IPS-NIHi11 (cell line): ENCODE results near the gene TTC4.

ENCODE experiments used
- DNase-seq: peaks from one replicate; pipeline ENCODE4 v3.0.0; 2012; ENCODE audit warnings: mixed read lengths, low spot score

The TTC4 gene, protein sequence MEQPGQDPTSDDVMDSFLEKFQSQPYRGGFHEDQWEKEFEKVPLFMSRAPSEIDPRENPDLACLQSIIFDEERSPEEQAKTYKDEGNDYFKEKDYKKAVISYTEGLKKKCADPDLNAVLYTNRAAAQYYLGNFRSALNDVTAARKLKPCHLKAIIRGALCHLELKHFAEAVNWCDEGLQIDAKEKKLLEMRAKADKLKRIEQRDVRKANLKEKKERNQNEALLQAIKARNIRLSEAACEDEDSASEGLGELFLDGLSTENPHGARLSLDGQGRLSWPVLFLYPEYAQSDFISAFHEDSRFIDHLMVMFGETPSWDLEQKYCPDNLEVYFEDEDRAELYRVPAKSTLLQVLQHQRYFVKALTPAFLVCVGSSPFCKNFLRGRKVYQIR

DNA sequence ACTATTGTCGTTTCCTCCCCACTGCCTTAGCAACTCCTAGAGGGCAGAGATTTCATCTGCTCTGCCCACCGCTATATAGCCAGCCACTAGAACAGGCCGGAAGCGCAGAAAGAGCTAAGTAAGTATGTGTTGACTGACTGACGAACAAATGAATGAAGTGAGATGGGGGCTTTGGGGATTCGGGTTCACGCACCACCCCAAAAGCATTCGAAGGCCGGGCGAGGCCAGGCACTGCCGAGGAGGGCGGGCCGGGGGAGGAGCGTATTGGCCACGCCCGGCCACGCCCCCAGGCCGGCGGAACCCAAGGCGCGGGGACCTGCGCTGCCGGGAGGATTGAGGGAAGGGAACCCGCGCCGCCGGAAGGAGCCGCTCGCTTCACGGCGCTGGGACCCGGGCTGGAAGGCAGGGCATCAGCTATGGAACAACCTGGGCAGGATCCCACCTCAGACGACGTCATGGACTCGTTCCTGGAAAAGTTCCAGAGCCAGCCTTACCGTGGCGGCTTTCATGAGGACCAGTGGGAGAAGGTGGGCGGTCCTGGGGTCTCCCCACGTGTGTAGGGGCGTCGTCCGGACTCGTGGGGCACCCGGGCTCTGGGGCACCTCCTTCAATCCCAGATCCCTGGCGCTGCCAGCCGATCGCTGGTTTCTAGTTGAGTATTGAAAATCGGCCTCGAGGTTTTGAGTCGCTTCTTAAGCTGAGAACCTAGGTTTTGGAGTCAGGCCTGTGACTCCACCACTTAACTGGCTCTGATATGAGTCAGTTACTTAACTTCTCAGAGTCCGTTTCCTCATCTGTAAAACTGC lies at the start of gene TTC4:
TTC4 (plus strand) TSS at position 369 of the 806 bp plus-strand sequence; CDS start at position 417, 48 bp downstream.
- DNase-seq, result peak; percentile 98

- no peak for DNase-seq
Observed at GRCh38 chr1:54666333-54666732, 49.3 kb upstream of the TTC4 start.

DNA sequence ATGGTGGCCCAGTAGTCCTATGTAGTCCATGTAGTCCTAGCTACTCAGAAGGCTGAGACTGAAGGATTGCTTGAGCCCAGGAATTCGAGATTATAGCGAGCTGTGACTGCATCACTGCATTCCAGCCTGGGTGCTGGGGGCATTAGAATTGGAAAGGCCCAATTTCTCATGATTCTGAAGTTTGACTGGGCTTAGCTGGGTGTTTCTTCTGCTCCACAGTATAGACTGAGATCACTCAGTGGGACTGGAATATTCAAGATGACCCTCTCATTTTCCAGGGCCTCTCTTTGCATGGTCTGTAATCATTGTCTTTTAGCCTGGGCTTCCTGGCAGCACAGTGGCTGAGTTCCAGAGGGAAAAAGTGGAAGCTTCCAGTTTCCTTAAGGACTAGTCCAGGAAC lies 47.9 kb upstream of the TTC4 start:
- DNase-seq, result no peak

DNA sequence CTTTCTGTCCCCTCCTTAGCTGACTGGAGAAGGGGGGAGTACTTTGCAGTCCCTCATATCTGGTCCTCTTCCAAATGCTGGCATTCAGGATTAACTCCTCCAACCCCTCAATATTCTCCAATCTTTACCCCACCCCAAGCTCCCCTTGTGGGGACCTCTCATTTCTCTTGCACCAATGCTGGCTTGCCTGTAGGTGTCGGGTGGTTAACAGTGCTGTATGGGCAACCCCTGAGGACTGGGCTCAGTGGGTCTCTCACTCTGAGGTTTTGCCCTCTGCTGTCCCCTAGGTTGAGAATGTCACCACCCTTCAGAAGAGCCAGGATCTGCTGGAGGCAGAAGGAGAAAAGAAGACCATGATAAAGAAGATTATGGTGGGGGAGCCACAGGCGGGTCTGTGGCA lies 47.1 kb upstream of the TTC4 start:
- DNase-seq, result no peak

- peak; percentile 87 for DNase-seq
Observed at GRCh38 chr1:54671985-54672608, 43.6 kb upstream of the TTC4 start.

DNA sequence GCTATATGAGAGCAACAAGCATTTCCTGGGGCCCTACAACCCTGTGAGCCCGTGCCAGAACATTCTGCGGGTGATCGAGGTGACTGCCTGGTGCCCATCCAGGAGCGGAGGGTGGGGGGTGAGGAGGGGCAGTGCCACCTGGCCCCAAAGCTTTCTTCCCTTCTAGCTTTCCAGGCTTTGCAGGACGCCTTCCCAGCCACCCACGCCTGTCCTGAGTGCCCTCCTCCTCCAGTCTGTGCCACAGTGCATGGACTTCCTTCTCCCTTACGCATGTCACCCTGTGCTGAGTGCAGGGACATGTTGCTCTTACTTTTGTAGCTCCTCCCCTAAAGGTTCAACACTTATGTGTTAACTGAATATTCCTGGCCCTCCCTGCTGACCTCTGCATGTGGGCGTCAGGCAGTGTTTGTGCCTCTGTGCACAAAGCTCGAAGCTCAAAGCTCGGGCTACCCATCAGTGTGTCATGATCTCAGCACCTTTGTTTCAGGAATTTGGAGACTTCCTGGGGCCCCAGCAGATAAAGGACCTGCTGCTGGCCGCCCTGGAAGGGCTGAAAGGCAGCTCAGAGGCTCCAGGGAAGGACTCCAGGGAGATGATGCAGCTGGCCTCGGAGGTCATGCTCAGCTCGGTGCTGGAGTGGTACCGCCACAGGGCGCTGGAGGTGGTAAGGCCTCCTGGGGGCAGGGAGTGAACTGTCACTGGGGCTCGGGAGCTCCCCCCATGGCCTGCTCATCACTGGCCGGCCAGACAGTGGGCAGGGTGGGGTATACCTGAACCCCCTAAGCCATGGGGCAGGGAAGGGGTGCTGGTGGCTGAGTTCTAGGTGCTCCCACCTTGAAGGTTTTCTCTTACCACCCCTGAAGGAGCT lies 36.7 kb upstream of the TTC4 start:
- DNase-seq, result no peak

- no peak for DNase-seq
Observed at GRCh38 chr1:54679706-54680105, 36.0 kb upstream of the TTC4 start.

DNA sequence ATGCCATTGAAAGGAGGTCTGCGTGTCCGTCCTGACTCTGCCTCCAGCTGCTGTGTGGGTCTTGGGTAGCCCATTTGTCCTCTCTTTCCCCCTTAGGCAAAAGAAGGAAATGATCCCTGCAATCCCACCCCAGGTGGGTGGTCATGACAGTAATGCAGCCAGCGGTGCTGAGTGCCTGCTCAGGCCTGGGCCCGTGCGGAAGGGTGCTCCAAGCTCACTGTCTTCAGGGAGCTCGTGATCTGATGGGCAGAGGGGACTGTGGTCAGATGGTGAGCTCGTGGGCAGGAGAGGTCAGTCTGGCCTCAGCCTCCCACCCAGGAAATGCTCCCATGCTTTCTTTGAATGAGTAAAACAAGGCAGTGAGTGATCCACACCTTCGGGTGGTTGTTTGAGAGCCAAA lies 35.3 kb upstream of the TTC4 start:
- DNase-seq, result no peak

GRCh38 chr1:54681358-54681757 lies 34.3 kb upstream of the TTC4 start:
- no peak for DNase-seq

GRCh38 chr1:54683453-54683852 lies 32.2 kb upstream of the TTC4 start:
- no peak for DNase-seq

- DNase-seq, result no peak
Observed at GRCh38 chr1:54685335-54685905, 30.2 kb upstream of the TTC4 start.

GRCh38 chr1:54686155-54686554 lies 29.5 kb upstream of the TTC4 start:
- no peak for DNase-seq

GRCh38 chr1:54694771-54695170 lies 20.9 kb upstream of the TTC4 start:
- DNase-seq, result no peak

GRCh38 chr1:54695221-54695620 lies 20.4 kb upstream of the TTC4 start:
- DNase-seq, result no peak

DNA sequence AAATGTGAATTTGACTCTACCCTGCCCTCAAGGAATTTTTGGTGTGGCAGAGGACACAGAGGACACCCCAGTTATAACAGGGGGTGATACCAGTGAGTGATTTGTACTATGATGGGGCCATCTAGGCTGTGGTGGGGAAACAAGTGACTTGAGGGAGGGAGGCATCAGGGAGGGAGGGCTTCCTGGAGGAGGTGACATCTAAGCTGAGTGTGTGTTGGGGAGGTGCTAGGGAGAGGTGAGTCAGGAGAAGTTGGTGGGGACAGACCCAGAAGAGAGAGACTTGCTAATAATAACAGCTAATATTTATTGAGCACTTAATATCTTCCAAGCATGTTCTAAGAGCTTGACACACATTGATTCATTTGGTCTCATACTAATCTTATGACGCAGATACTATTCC lies 19.9 kb upstream of the TTC4 start:
- no peak for DNase-seq

DNA sequence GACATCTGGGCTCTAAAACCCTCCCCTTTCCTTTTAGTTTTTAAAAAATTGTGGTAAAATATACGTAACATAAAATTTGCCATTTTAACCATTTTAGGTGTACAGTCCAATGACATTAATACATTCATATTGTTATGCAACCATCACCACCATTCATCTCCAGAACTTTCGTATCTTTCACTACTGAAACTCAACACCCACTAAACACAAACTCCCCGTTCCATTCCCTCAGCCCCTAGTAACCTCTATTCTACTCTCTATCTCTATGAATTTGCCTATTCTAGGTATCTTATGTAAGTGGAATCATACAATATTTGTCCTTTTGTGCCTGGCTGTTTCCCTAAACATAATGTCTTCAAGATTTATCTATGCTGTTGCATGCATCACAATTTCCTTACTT lies 19.4 kb upstream of the TTC4 start:
- no peak for DNase-seq

- DNase-seq, result no peak
Observed at GRCh38 chr1:54697896-54698295, 17.8 kb upstream of the TTC4 start.

GRCh38 chr1:54698346-54698745 lies 17.3 kb upstream of the TTC4 start:
- DNase-seq, result no peak

DNA sequence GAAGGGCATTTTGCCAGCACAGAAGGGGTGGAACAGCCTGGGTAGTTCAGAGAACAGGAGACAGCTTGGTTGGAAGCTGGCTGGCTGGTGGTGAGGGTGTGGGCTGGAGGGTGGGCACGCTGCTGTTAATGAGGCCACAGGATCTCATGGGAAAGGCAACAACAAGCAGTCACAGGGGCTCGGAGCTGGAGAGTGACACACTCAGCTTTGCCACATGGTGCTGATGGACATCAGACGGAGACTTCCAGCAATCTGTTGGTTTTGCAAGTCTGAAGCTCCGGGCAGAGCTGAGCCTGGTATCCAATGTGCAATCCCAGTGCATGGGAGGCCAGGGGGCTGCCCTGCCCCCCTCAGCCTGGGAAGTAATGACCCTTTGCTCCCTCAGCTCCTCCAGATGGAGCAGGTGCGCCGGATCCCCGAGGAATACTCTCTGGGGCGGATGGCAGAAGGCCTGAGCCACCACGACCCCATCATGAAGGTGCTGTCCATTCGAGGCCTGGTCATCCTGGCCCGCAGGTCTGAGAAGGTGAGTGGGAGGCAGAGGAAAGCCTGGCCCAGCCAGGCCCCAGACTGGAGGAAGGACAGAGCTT lies 15.6 kb upstream of the TTC4 start:
- DNase-seq, result no peak

DNA sequence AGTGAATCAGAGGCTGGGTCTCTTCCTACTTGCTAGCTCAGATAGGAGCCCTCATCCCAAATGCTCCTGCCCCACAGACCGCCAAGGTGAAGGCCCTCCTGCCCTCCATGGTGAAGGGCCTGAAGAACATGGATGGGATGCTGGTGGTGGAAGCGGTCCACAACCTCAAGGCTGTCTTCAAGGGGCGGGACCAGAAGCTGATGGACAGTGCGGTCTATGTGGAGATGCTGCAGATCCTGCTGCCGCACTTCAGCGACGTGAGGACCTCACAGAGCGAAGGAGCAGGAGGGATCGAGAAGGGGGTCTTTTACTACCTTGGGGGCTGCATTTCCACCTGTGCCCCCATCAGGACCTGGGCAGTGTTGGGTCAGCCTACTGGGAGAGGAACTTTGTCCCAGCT lies 14.6 kb upstream of the TTC4 start:
- DNase-seq, result no peak

DNA sequence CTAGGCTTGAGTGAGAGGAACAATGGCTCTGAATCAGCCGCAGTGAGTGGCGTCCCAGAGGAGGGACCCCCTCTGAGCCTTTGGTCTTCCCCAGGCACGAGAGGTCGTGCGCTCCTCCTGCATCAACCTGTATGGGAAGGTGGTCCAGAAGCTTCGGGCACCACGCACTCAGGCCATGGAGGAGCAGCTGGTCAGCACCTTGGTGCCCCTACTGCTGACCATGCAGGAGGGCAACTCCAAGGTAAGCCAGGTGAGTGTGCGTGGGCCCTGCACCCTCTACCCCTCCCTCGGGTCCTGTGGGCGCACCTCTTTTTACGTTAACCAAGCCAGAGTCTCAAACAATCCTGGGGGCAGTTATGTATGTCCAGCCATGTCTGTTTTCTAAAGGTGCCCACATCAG lies 13.7 kb upstream of the TTC4 start:
- no peak for DNase-seq
